GM19467 (cell line): Measurements from ENCODE around the gene ERV3-1.
"Not testable (repeated sequence)": the region's sequence is repeated elsewhere in the genome, so short reads cannot be mapped to it uniquely, and the experiment has no call there.

Experiments
- ATAC-seq: cut with Tn5 transposase; IDR thresholded peaks from one replicate; pipeline ENCODE4 v1.9.1; 2021; ENCODE audit warnings: mild to moderate bottlenecking, moderate library complexity; ENCODE audit not compliant: unreplicated experiment

The ERV3-1 gene

GRCh38 chr7:64944667-64945502 is 61.6 kb downstream of the ERV3-1 start:
- ATAC-seq, result not testable (repeated sequence)
